GM13977 (cell line): Measurements from ENCODE around the gene CACNB1.

ENCODE experiments used
- DNase-seq: peaks from one replicate; pipeline ENCODE4 v3.0.0; 2012; ENCODE audit warnings: low spot score
- in situ Hi-C: fragments of 300-500 bp; cut with MboI; formaldehyde crosslinking; loops from one replicate; pipeline ENCODE4 v1.12.0; 2022; ENCODE audit warnings: low sequenced_read_pairs, low pct_unique_long_range_greater_than_20kb, mixed read lengths, inconsistent platforms; ENCODE audit not compliant: unreplicated experiment
- TF ChIP-seq, protein P1 (sequence below): IDR thresholded peaks from 2 replicates; pipeline ENCODE4 v1.5.1; 2012; ENCODE audit warnings: mild to moderate bottlenecking, control low read depth; ENCODE audit not compliant: insufficient read depth; ENCODE audit errors: extremely low read depth, missing control alignments

The CACNB1 gene

DNA sequence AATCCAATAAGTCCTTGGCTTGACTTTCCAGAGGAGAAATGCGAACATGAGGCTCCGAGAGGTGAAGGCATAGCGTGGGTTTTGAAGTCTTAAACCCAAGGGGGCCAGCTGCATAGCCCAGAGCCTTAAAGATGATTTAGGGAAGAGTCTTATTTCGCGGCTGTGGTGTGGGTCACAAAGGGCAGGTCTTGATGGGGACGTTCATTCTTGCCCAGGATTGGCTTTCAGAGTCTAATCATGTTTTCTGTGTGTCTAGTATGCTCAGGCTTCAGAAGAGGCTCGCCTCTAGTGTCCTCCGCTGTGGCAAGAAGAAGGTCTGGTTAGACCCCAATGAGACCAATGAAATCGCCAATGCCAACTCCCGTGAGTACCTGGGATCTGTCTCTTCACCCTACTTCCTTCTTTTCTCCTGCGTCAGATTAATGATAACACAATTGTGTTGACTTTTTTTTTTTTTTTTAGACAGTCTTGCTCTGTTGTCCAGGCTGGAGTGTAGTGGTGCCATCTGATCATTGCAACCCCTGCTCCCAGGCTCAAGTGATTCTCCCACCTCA, 3.6 kb upstream of the CACNB1 start:
- TF ChIP-seq, protein P1, sequence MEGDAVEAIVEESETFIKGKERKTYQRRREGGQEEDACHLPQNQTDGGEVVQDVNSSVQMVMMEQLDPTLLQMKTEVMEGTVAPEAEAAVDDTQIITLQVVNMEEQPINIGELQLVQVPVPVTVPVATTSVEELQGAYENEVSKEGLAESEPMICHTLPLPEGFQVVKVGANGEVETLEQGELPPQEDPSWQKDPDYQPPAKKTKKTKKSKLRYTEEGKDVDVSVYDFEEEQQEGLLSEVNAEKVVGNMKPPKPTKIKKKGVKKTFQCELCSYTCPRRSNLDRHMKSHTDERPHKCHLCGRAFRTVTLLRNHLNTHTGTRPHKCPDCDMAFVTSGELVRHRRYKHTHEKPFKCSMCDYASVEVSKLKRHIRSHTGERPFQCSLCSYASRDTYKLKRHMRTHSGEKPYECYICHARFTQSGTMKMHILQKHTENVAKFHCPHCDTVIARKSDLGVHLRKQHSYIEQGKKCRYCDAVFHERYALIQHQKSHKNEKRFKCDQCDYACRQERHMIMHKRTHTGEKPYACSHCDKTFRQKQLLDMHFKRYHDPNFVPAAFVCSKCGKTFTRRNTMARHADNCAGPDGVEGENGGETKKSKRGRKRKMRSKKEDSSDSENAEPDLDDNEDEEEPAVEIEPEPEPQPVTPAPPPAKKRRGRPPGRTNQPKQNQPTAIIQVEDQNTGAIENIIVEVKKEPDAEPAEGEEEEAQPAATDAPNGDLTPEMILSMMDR: no peak
- in situ Hi-C loops: no loop called here
- no peak for DNase-seq

- TF ChIP-seq, protein P1: no peak
- in situ Hi-C loops: no loop called here
- peak; percentile 91 for DNase-seq
Observed at GRCh38 chr17:39200070-39200879, 2.8 kb upstream of the CACNB1 start, which contains the start of gene RPL19. TSS of gene RPL19 (plus strand) at chr17:39200283. CDS start at chr17:39200345, 62 bp downstream.

DNA sequence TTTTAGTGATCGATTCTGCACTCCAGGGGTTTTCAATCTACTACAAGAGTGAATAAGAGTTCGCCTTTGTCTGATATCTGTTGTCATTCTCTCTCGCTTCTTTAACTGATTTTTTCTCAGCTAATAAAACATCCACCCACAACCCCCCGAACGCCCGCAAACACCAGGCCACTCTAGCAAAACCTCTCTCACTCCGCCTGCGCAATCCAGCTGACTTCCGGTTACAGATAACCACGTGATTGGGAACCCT, 2.3 kb upstream of the CACNB1 start:
- TF ChIP-seq, protein P1: no peak
- peak; percentile 97 for DNase-seq
- in situ Hi-C loops: no loop called here

GRCh38 chr17:39198186-39198566, 707 bp upstream of the CACNB1 start:
- TF ChIP-seq, protein P1: no peak
- DNase-seq: no peak

GRCh38 chr17:39196808-39197291, 619 bp downstream of the CACNB1 start:
- DNase-seq: peak; percentile 64
- in situ Hi-C loops: no loop called here
- TF ChIP-seq, protein P1: no peak

More at GRCh38 chr17:39198186-39198566, 707 bp upstream of the CACNB1 start:
- in situ Hi-C loops: no loop called here

DNA sequence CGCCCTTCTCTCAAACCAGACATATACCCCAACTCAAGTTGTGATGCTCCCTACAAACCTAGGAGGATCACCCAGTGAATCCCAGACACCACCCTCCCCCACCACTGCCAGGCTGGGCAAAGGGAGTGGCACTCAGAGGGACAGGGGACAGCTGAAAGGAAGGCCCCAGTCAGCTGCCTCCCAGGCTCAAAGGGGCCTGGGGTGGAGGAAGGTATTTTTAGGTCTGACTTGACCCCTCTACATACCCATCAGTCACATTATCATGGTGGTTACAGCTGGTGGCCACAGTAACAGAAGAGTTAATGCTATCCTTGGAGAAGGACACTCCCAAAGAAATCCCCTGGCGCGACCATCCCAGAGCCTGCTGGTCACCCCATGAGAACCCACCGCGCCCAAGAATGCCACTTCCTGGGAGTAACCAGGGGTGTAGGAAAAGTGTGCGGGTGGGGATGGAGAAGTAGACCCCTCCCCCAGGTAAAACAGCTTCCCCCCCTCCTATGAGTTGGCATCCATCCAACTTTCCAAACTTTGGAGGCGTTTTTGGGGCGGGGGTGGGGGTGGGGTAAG, 1.1 kb downstream of the CACNB1 start:
- DNase-seq: no peak
- in situ Hi-C loops: no loop called here
- TF ChIP-seq, protein P1: no peak
